GM21381 (cell line): ENCODE measurements around the gene GALNT14.
"Not testable (repeated sequence)": the region's sequence is repeated elsewhere in the genome, so short reads cannot be mapped to it uniquely, and the experiment has no call there.

Source experiments
- ATAC-seq: cut with Tn5 transposase; IDR thresholded peaks from one replicate; pipeline ENCODE4 v1.9.1; 2021; ENCODE audit warnings: mild to moderate bottlenecking, moderate library complexity; ENCODE audit not compliant: unreplicated experiment

The GALNT14 gene

DNA sequence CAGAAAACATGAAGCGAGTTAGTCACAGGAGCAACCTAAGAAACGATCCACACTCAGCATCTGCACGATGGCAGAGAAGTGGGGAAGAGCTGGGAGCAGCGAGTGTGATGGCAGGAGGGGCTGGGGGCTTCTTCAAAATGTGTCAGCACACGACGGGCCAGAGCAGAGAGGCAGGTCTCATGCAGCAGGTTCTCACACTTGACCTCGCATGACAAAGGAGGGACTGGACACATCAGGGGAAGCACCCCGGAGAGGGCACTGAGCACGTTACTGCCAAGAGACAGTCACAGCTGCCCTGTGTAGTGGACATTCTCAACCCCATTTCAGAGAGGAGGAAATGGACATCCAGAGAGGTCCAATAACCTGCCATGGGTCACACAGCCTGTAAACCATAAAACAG is 226.9 kb downstream of the GALNT14 start:
- no peak for ATAC-seq

DNA sequence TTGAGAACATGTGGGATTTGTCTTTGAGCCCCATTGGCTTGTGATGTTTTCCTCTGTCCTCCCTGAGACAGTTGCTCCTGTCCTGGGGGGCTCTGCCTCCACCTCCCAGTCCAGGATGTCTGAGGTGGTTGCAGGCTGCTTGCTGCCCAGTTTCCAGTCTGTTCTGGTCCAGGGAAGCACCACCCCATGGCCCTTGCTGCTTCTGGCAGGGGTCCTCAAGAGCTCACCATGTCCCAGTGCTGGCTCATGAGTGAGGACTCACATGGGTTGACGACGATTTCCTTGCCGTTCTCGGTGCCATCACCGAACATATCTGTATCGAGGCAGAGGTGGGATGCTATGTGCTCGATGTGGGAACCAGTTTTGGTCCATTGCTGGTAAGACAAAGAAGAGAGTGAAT is 227.6 kb downstream of the GALNT14 start:
- ATAC-seq, result no peak

DNA sequence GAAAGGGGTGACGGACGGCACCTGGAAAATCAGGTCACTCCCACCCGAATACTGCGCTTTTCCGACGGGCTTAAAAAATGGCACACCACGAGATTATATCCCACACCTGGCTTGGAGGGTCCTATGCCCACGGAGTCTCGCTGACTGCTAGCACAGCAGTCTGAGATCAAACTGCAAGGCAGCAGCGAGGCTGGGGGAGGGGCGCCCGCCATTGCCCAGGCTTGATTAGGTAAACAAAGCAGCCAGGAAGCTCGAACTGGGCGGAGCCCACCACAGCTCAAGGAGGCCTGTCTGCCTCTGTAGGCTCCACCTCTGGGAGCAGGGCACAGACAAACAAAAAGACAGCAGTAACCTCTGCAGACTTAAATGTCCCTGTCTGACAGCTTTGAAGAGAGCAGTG is 233.8 kb downstream of the GALNT14 start:
- not testable (repeated sequence) for ATAC-seq

GRCh38 chr2:30903326-30903725 is 234.9 kb downstream of the GALNT14 start:
- ATAC-seq, result no peak

DNA sequence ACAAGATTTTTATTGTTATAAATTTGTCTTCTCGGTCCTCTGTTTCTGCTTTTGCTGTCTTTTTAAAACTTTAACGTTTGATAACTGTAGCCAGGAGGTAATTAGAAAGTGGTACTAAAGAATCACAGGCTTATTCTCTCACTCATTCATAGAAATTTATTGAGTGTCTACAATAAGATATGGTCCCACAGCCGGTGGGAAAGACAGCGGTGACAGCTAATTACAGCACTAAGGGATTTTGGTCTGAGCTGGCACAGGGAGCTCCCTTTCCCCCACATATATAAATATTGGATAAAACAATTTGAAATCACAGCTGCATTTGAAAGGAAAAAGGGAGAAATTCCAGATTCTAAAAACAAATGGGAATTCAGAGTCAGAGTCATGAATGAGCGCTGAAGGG is 237.9 kb downstream of the GALNT14 start:
- ATAC-seq, result no peak

GRCh38 chr2:30899516-30900054 is 238.7 kb downstream of the GALNT14 start:
- ATAC-seq, result no peak

- ATAC-seq, result no peak
These were observed 240.7 kb downstream of the GALNT14 start for GRCh38 chr2:30897539-30897938.

- ATAC-seq, result no peak
These were observed 243.6 kb downstream of the GALNT14 start for GRCh38 chr2:30894498-30895119.

- ATAC-seq, result no peak
These were observed 249.3 kb downstream of the GALNT14 start for GRCh38 chr2:30888852-30889409.

- ATAC-seq, result no peak
These were observed 252.2 kb downstream of the GALNT14 start for GRCh38 chr2:30886080-30886479.

- ATAC-seq, result no peak
These were observed 254.4 kb downstream of the GALNT14 start for GRCh38 chr2:30883822-30884221.

GRCh38 chr2:30883184-30883583 is 255.1 kb downstream of the GALNT14 start:
- no peak for ATAC-seq

- no peak for ATAC-seq
These were observed 257.7 kb downstream of the GALNT14 start for GRCh38 chr2:30880516-30880915.

DNA sequence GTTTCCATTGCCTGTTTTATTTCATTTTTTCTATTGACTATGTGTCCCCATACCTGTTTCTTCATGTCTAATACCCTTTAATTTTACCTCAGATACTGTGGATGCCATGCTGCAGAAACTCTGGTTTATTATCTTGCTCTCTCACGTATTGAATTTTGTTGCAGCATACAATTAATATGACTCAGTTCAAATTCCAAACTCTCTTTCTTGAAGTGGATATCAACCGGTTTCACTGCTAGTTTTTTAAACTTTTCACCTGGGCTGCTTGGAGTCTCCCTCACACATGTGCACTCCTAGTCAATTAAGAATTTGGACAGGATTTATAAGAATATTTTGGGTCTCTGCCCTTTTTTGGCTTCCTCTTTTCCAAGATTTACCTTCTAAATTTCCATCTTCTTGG is 260.4 kb downstream of the GALNT14 start:
- no peak for ATAC-seq

DNA sequence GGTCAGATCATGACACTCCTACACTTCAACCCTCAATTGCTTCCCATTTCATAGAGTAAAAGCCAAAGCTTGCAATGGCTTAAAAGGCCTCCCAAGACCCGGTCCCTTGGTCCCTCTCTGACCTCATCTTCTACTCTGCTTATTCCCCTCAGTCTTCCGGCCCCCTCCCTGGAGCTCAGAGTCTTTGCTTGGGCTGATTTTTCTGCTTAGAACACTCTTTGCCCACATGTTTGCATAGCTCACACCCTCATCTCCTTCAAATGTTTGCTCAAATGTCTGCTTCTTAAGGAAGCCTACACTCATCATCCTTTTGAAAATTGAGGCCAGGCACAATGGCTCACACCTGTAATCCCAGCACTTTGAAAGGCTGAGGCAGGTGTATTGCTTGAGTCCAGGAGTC is 265.4 kb downstream of the GALNT14 start:
- ATAC-seq, result no peak

GRCh38 chr2:30871980-30872789 is 266.1 kb downstream of the GALNT14 start:
- ATAC-seq, result no peak

DNA sequence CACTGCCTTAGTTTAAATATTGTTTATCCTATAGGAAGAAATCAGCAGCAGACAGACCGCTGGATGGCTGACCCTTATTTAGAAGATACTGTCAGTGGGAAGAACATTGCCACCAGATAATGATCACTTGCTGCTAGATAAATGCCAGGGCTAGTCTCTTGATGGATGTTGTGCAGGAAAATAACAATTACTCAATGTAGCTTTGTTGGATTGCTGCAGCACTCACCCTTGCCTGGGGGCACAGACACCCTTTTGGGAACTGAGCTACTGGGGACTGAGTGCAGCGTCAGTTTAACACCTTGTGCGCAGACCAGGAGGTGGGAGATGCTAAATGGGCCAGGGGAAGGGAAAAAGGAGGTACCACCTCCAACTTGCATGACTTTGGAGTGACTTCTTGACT is 266.8 kb downstream of the GALNT14 start:
- no peak for ATAC-seq

- no peak for ATAC-seq
These were observed 268.3 kb downstream of the GALNT14 start for GRCh38 chr2:30869988-30870387.

GRCh38 chr2:30867385-30867784 is 270.9 kb downstream of the GALNT14 start:
- ATAC-seq, result no peak

- ATAC-seq, result no peak
These were observed 271.3 kb downstream of the GALNT14 start for GRCh38 chr2:30866974-30867373.

GRCh38 chr2:30865892-30866681 is 272.2 kb downstream of the GALNT14 start:
- ATAC-seq, result no peak
